HCT116 (cell line): ENCODE measurements around the gene LAGE3. TPM values are rescaled to one million over a fixed set of nuclear protein-coding genes. Genes with fewer than 3 reads are reported as not detected.

Experiments
- ATAC-seq: fragments of 200-7000 bp; cut with Tn5 transposase; 2 replicates; pipeline ENCODE4 v1.9.1; 2020; ENCODE audit warnings: mild to moderate bottlenecking, moderate library complexity
- BruUV-seq: library from RNA; stranded (reverse); fragments of 400-500 nt; replicated peaks from 2 replicates; lab custom pipeline; 2021; lab: Mats Ljungman, UMichigan
- CTCF ChIA-PET: fragments of 300-600 bp; sonication (Branson Sonifier 250); formaldehyde crosslinking; loops from one replicate; lab custom pipeline; 2021; ENCODE audit warnings: antibody characterized with exemption; lab: Charles Lee
- POLR2A ChIA-PET: fragments of 300-600, 350-600 bp; sonication (Branson Sonifier 250); formaldehyde crosslinking; loops from one replicate; lab custom pipeline; 2021; ENCODE audit warnings: antibody characterized with exemption; lab: Charles Lee
- RAD21 ChIA-PET, 2 experiments: fragments of 300-600 bp; sonication (Branson Sonifier 250); formaldehyde crosslinking; loops; one replicate each; lab custom pipeline; 2023; ENCODE audit warnings: low total read pairs in 2 of 2; ENCODE audit not compliant: uncharacterized antibody in 2 of 2, unreplicated experiment in 2 of 2, low non-redundant PET in 1 of 2; lab: Charles Lee
- DNase-seq: peaks from one replicate; pipeline ENCODE4 v3.0.0-alpha.2; 2010; ENCODE audit warnings: low read depth, low spot score
- H2AFZ ChIP-seq: fragments of 200-600 bp; shearing (Covaris generic), sonication (generic); 2 replicates; pipeline ENCODE4 v1.6.1; 2017; ENCODE audit warnings: low read depth, mixed run types, mixed read lengths, antibody characterized with exemption, low read length; ENCODE audit not compliant: poor library complexity, severe bottlenecking
- H3K27ac ChIP-seq: 2 replicates; pipeline ENCODE4 v1.5.1; 2012; ENCODE audit warnings: low read depth, low read length
- H3K27me3 ChIP-seq: fragments of 200-600 bp; sonication (generic); 2 replicates; pipeline ENCODE4 v1.6.1; 2016; ENCODE audit warnings: mixed run types, low read length, mixed read lengths; ENCODE audit not compliant: insufficient read depth
- H3K36me3 ChIP-seq, 2 experiments: fragments of 200-500 bp in 1 of 2; fragments of 200-600 bp in 1 of 2; sonication (Bioruptor generic) in 1 of 2; sonication (generic) in 1 of 2; 2 replicates each; pipeline versions ENCODE4 v1.5.1 to v1.6.1; 2014 to 2016; ENCODE audit warnings: low read length in 2 of 2, inconsistent platforms in 1 of 2, mixed read lengths in 1 of 2, mixed run types in 1 of 2; ENCODE audit not compliant: insufficient read depth in 2 of 2, control insufficient read depth in 1 of 2
- H3K4me1 ChIP-seq, 2 experiments: fragments of 200-600 bp in 1 of 2; sonication (generic) in 1 of 2; 2 replicates each; pipeline versions ENCODE4 v1.5.1 to v1.6.1; 2012 to 2017; ENCODE audit warnings: low read length in 2 of 2, inconsistent platforms in 1 of 2, mild to moderate bottlenecking in 1 of 2, mixed read lengths in 1 of 2, mixed run types in 1 of 2, moderate library complexity in 1 of 2; ENCODE audit not compliant: insufficient read depth in 2 of 2, control insufficient read depth in 1 of 2
- H3K4me2 ChIP-seq: fragments of 200-600 bp; sonication (generic); 2 replicates; pipeline ENCODE4 v1.6.1; 2017; ENCODE audit warnings: mixed run types, low read length, mixed read lengths
- H3K4me3 ChIP-seq, 2 experiments: fragments of 200-600 bp in 1 of 2; sonication (generic) in 1 of 2; replicated peaks in 1 of 2; 2 replicates each; pipeline ENCODE4 v1.5.1; 2011 to 2016; ENCODE audit warnings: low read length in 2 of 2, control low read depth in 1 of 2, low read depth in 1 of 2, mild to moderate bottlenecking in 1 of 2, mixed read lengths in 1 of 2, mixed run types in 1 of 2
- H3K79me2 ChIP-seq: fragments of 200-600 bp; sonication (generic); 2 replicates; pipeline ENCODE4 v1.6.1; 2017; ENCODE audit warnings: mild to moderate bottlenecking, mixed run types, low read length, moderate library complexity, mixed read lengths; ENCODE audit not compliant: insufficient read depth
- H3K9ac ChIP-seq: fragments of 200-600 bp; sonication (generic); 2 replicates; pipeline ENCODE4 v1.6.1; 2016; ENCODE audit warnings: low read length, mixed read lengths
- H3K9me2 ChIP-seq: fragments of 200-600 bp; sonication (generic), shearing (Covaris generic); 2 replicates; pipeline ENCODE4 v1.6.1; 2017; ENCODE audit warnings: mixed run types, mild to moderate bottlenecking, moderate library complexity; ENCODE audit not compliant: insufficient read depth
- H3K9me3 ChIP-seq, 2 experiments: fragments of 200-500 bp in 1 of 2; fragments of 200-600 bp in 1 of 2; sonication (Bioruptor generic) in 1 of 2; sonication (generic) in 1 of 2; 2 replicates each; pipeline ENCODE4 v1.6.1; 2014 to 2017; ENCODE audit warnings: low read length in 2 of 2, mixed read lengths in 2 of 2, inconsistent platforms in 1 of 2, low read depth in 1 of 2, mild to moderate bottlenecking in 1 of 2, mixed run types in 1 of 2, moderate library complexity in 1 of 2; ENCODE audit not compliant: control insufficient read depth in 1 of 2, insufficient read depth in 1 of 2
- H4K20me1 ChIP-seq: fragments of 200-600 bp; sonication (generic), shearing (Covaris generic); 2 replicates; pipeline ENCODE4 v1.6.1; 2017; ENCODE audit warnings: mixed run types, mild to moderate bottlenecking, moderate library complexity; ENCODE audit not compliant: insufficient read depth
- CBX3 ChIP-seq: IDR thresholded peaks from 2 replicates; pipeline ENCODE4 v1.6.1; 2012; ENCODE audit warnings: low read depth
- CEBPB ChIP-seq: IDR thresholded peaks from 2 replicates; pipeline ENCODE4 v1.6.1; 2012; ENCODE audit warnings: low read depth
- EGR1 ChIP-seq: IDR thresholded peaks from 2 replicates; pipeline ENCODE4 v1.6.1; 2012; ENCODE audit warnings: low read depth
- ELF1 ChIP-seq: IDR thresholded peaks from 2 replicates; pipeline ENCODE4 v1.6.1; 2012; ENCODE audit warnings: low read depth, borderline replicate concordance
- EZH2 ChIP-seq: fragments of 200-600 bp; sonication (generic); IDR thresholded peaks from 2 replicates; pipeline ENCODE4 v1.6.1; 2017; ENCODE audit warnings: antibody characterized with exemption, mixed run types
- EZH2phosphoT487 ChIP-seq: fragments of 200-600 bp; IDR thresholded peaks from 2 replicates; pipeline ENCODE4 v1.6.1; 2018; ENCODE audit warnings: antibody characterized with exemption, borderline replicate concordance
- FOSL1 ChIP-seq: IDR thresholded peaks from 2 replicates; pipeline ENCODE4 v1.6.1; 2012; ENCODE audit warnings: low read depth
- JUND ChIP-seq: IDR thresholded peaks from 2 replicates; pipeline ENCODE4 v1.6.1; 2012
- POLR2A ChIP-seq: IDR thresholded peaks from 2 replicates; pipeline ENCODE4 v1.7.0; 2011; ENCODE audit warnings: borderline replicate concordance; ENCODE audit not compliant: insufficient read depth, insufficient read length; ENCODE audit errors: extremely low read depth
- RAD21 ChIP-seq: IDR thresholded peaks from 2 replicates; pipeline ENCODE4 v1.6.1; 2012; ENCODE audit warnings: low read depth, mild to moderate bottlenecking
- SIN3A ChIP-seq: IDR thresholded peaks from 2 replicates; pipeline ENCODE4 v1.6.1; 2012; ENCODE audit warnings: low read depth
- SRF ChIP-seq: IDR thresholded peaks from 2 replicates; pipeline ENCODE4 v1.6.1; 2012; ENCODE audit warnings: low read depth
- TCF7L2 ChIP-seq: IDR thresholded peaks from 2 replicates; pipeline ENCODE4 v1.7.0; 2011; ENCODE audit warnings: borderline replicate concordance, inconsistent platforms; ENCODE audit not compliant: insufficient read depth, insufficient read length; ENCODE audit errors: extremely low read depth
- ZFX ChIP-seq: fragments of 450-650 bp; IDR thresholded peaks from 2 replicates; pipeline ENCODE4 v1.6.1; 2017
- ZNF274 ChIP-seq: fragments of 200-500 bp; sonication (Bioruptor generic); IDR thresholded peaks from 2 replicates; pipeline ENCODE4 v1.6.1; 2014; ENCODE audit warnings: mild to moderate bottlenecking, low read depth, low read length, inconsistent platforms
- intact Hi-C: fragments of 100-400 bp; cut with micrococcal nuclease; formaldehyde crosslinking; loops from 2 replicates; pipeline ENCODE4 v1.10.0; 2022
- total RNA-seq: library from RNA; stranded (reverse); gene quantifications from one replicate; pipeline ENCODE4 v1.2.1, GENCODE V29; 2021; ENCODE audit not compliant: unreplicated experiment
- TF ChIP-seq, protein P1 (sequence below): IDR thresholded peaks from 2 replicates; pipeline ENCODE4 v1.6.1; 2012
- TF ChIP-seq, protein P2 (sequence below), 3 experiments: fragments of 200-600 bp in 1 of 3; sonication (generic) in 1 of 3; IDR thresholded peaks in 2 of 3; conservative IDR thresholded peaks in 1 of 3; 2 replicates each; pipeline ENCODE4 v1.5.1; 2012 to 2017; ENCODE audit warnings: low read depth in 2 of 3, low read length in 2 of 3, antibody characterized with exemption in 1 of 3, borderline replicate concordance in 1 of 3, control low read depth in 1 of 3, mild to moderate bottlenecking in 1 of 3, mixed read lengths in 1 of 3, mixed run types in 1 of 3, moderate library complexity in 1 of 3; ENCODE audit not compliant: insufficient read depth in 1 of 3
- TF ChIP-seq, protein P3 (sequence below): IDR thresholded peaks from 2 replicates; pipeline ENCODE4 v1.6.1; 2011; ENCODE audit warnings: mild to moderate bottlenecking, low read length, moderate library complexity; ENCODE audit not compliant: insufficient replicate concordance; ENCODE audit errors: extremely low read depth
- TF ChIP-seq, protein P4 (sequence below): IDR thresholded peaks from 2 replicates; pipeline ENCODE4 v1.6.1; 2012; ENCODE audit warnings: low read depth

Gene LAGE3
- total RNA-seq, 1 experiment from 2014 or later: 42.8 TPM

DNA sequence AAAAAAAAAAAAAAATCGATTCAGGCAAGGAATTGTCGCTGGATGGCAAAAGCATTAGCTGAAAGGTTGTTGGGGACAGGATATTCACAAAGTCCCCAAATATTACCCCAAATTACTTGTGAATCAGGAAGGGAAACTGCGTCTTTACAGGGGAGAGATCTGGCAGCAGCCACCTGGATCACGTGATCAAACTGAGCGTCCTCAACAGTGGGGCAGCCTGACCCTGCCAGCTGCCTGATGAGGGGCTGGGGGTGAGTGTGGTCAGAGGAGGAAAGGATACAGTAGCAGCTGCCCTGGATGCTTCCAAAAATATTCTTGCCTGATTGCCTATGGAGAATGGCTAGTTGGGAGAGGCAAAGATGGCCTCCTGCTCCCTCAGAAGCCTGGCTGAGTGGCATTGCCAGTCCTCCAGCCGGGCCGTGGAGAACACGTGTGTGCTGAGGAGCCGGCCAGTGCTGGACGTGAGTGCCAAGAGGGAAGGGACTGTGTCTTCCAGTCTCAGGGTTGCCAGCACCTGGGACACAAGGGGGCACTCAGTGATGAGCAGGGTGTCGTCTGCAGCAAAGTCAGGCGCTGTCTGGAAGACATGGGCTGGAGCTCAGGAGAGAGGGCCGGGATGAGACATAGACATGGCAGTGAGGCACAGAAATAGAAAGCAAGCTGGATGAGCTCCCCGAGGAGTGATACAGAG, 3.0 kb upstream of the LAGE3 start:
- no peaks in the 10 kb centered on the region for H3K27me3 ChIP-seq
- POLR2A ChIA-PET: interaction anchor here (0.9 to 1.4 kb wide), 2 partner anchors 8 to 10 kb away, joined by 3 to 4 read pairs; partner anchors contain the start of gene SLC10A3
- CTCF ChIA-PET: no interaction called here
- TF ChIP-seq, protein P1, sequence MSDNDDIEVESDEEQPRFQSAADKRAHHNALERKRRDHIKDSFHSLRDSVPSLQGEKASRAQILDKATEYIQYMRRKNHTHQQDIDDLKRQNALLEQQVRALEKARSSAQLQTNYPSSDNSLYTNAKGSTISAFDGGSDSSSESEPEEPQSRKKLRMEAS: no peak
- TF ChIP-seq JUND (no peak), EZH2phosphoT487 (no peak), SIN3A (no peak), ZNF274 (no peak), FOSL1 (no peak), TCF7L2 (no peak), CEBPB (no peak), SRF (no peak), ELF1 (no peak), EZH2 (no peak), RAD21 (no peak), ZFX (no peak), EGR1 (no peak), CBX3 (no peak), POLR2A (no peak)
- TF ChIP-seq, protein P2, sequence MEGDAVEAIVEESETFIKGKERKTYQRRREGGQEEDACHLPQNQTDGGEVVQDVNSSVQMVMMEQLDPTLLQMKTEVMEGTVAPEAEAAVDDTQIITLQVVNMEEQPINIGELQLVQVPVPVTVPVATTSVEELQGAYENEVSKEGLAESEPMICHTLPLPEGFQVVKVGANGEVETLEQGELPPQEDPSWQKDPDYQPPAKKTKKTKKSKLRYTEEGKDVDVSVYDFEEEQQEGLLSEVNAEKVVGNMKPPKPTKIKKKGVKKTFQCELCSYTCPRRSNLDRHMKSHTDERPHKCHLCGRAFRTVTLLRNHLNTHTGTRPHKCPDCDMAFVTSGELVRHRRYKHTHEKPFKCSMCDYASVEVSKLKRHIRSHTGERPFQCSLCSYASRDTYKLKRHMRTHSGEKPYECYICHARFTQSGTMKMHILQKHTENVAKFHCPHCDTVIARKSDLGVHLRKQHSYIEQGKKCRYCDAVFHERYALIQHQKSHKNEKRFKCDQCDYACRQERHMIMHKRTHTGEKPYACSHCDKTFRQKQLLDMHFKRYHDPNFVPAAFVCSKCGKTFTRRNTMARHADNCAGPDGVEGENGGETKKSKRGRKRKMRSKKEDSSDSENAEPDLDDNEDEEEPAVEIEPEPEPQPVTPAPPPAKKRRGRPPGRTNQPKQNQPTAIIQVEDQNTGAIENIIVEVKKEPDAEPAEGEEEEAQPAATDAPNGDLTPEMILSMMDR (IDR thresholded peaks at IDR 0.05 in 2 of 3, conservative IDR thresholded peaks at IDR 0.05 in 1 of 3; ENCODE audit: borderline replicate concordance in 1 of 3, insufficient read depth in 1 of 3, low read depth in 2 of 3, low read length in 2 of 3): no peak
- TF ChIP-seq, protein P3, sequence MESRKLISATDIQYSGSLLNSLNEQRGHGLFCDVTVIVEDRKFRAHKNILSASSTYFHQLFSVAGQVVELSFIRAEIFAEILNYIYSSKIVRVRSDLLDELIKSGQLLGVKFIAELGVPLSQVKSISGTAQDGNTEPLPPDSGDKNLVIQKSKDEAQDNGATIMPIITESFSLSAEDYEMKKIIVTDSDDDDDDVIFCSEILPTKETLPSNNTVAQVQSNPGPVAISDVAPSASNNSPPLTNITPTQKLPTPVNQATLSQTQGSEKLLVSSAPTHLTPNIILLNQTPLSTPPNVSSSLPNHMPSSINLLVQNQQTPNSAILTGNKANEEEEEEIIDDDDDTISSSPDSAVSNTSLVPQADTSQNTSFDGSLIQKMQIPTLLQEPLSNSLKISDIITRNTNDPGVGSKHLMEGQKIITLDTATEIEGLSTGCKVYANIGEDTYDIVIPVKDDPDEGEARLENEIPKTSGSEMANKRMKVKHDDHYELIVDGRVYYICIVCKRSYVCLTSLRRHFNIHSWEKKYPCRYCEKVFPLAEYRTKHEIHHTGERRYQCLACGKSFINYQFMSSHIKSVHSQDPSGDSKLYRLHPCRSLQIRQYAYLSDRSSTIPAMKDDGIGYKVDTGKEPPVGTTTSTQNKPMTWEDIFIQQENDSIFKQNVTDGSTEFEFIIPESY: no peak
- TF ChIP-seq, protein P4, sequence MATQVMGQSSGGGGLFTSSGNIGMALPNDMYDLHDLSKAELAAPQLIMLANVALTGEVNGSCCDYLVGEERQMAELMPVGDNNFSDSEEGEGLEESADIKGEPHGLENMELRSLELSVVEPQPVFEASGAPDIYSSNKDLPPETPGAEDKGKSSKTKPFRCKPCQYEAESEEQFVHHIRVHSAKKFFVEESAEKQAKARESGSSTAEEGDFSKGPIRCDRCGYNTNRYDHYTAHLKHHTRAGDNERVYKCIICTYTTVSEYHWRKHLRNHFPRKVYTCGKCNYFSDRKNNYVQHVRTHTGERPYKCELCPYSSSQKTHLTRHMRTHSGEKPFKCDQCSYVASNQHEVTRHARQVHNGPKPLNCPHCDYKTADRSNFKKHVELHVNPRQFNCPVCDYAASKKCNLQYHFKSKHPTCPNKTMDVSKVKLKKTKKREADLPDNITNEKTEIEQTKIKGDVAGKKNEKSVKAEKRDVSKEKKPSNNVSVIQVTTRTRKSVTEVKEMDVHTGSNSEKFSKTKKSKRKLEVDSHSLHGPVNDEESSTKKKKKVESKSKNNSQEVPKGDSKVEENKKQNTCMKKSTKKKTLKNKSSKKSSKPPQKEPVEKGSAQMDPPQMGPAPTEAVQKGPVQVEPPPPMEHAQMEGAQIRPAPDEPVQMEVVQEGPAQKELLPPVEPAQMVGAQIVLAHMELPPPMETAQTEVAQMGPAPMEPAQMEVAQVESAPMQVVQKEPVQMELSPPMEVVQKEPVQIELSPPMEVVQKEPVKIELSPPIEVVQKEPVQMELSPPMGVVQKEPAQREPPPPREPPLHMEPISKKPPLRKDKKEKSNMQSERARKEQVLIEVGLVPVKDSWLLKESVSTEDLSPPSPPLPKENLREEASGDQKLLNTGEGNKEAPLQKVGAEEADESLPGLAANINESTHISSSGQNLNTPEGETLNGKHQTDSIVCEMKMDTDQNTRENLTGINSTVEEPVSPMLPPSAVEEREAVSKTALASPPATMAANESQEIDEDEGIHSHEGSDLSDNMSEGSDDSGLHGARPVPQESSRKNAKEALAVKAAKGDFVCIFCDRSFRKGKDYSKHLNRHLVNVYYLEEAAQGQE: no peak
- H3K4me1 ChIP-seq: peaks cover 10 to 31% of the 10 kb centered on the region in 2 experiments
- H2AFZ ChIP-seq: no peak overlapping the region
- DNase-seq (no peak), ATAC-seq (no peak)
- peaks cover 0 to 10% of the 10 kb centered on the region in 2 experiments; a peak in 1 of 4 replicates for H3K36me3 ChIP-seq
- no peak overlapping the region for H3K27ac ChIP-seq
- no peak overlapping the region for H3K4me2 ChIP-seq
- H3K4me3 ChIP-seq: no peak overlapping the region
- peaks cover 15% of the 10 kb centered on the region for H3K79me2 ChIP-seq
- no peaks in the 10 kb centered on the region for H3K9me2 ChIP-seq
- no TSS peak for BruUV-seq
- RAD21 ChIA-PET: no interaction called here
- H3K9ac ChIP-seq: no peak overlapping the region
- H4K20me1 ChIP-seq: no peaks in the 10 kb centered on the region
- intact Hi-C loops: no loop called here
- no peaks in the 10 kb centered on the region for H3K9me3 ChIP-seq
